H1 (cell line): ENCODE data around the gene RAB3A. TPM values are rescaled to one million over a fixed set of nuclear protein-coding genes. Genes with fewer than 3 reads are reported as not detected.

Source experiments
- ASH2L ChIP-seq: fragments of 200-600, 300-600 bp; sonication (generic); IDR thresholded peaks from one replicate; pipeline ENCODE4 v1.7.1; 2017; ENCODE audit warnings: low read length
- ATF2 ChIP-seq: IDR thresholded peaks from 2 replicates; pipeline ENCODE4 v1.6.1; 2012; ENCODE audit warnings: low read length, inconsistent platforms
- BACH1 ChIP-seq: IDR thresholded peaks from 2 replicates; pipeline ENCODE4 v1.6.1; 2012; ENCODE audit warnings: low read length, improper control_type of control experiment
- CBX5 ChIP-seq: fragments of 300-800, 300-1000 bp; sonication (generic); IDR thresholded peaks from 2 replicates; pipeline ENCODE4 v1.7.1; 2016; ENCODE audit warnings: antibody characterized with exemption, low read length, low read depth
- CEBPB ChIP-seq: IDR thresholded peaks from 2 replicates; pipeline ENCODE4 v1.6.1; 2012; ENCODE audit warnings: low read depth, low read length
- CREB1 ChIP-seq: IDR thresholded peaks from 2 replicates; pipeline ENCODE4 v1.6.1; 2012; ENCODE audit warnings: inconsistent platforms
- EGR1 ChIP-seq: IDR thresholded peaks from 2 replicates; pipeline ENCODE4 v1.6.1; 2011; ENCODE audit warnings: low read depth, low read length, borderline replicate concordance
- EP300 ChIP-seq, 2 experiments: IDR thresholded peaks; 1 replicate in 1 of 2; 2 replicates in 1 of 2; pipeline ENCODE4 v1.6.1; 2011 to 2012; ENCODE audit warnings: low read depth in 2 of 2, low read length in 2 of 2, mild to moderate bottlenecking in 2 of 2, borderline replicate concordance in 1 of 2, inconsistent platforms in 1 of 2, moderate library complexity in 1 of 2
- EZH2 ChIP-seq: fragments of 200-600 bp; sonication (generic); IDR thresholded peaks from 2 replicates; pipeline ENCODE4 v1.7.1; 2012; ENCODE audit warnings: low read depth, mild to moderate bottlenecking, moderate library complexity, low read length, inconsistent platforms; ENCODE audit not compliant: severe bottlenecking
- FOSL1 ChIP-seq: IDR thresholded peaks from 2 replicates; pipeline ENCODE4 v1.6.1; 2011; ENCODE audit warnings: mild to moderate bottlenecking, low read depth, low read length, moderate library complexity; ENCODE audit not compliant: insufficient read depth
- GABPA ChIP-seq: IDR thresholded peaks from 2 replicates; pipeline ENCODE4 v1.6.1; 2011; ENCODE audit warnings: mild to moderate bottlenecking, low read length, moderate library complexity, borderline replicate concordance; ENCODE audit not compliant: insufficient read depth
- HDAC6 ChIP-seq: IDR thresholded peaks from one replicate; pipeline ENCODE4 v1.7.1; 2012; ENCODE audit warnings: low read depth, mild to moderate bottlenecking, inconsistent platforms, low read length, moderate library complexity
- JUN ChIP-seq: IDR thresholded peaks from 2 replicates; pipeline ENCODE4 v1.6.1; 2011; ENCODE audit warnings: low read depth, mild to moderate bottlenecking, improper control_type of control experiment, low read length
- MAFK ChIP-seq: IDR thresholded peaks from 2 replicates; pipeline ENCODE4 v1.6.1; 2012; ENCODE audit warnings: low read depth, mild to moderate bottlenecking, improper control_type of control experiment, low read length
- NANOG ChIP-seq: IDR thresholded peaks from 2 replicates; pipeline ENCODE4 v1.6.1; 2011; ENCODE audit warnings: low read length, low read depth, mild to moderate bottlenecking, inconsistent platforms; ENCODE audit not compliant: insufficient read depth, poor library complexity, severe bottlenecking
- POLR2A ChIP-seq, 2 experiments: IDR thresholded peaks; 1 replicate in 1 of 2; 2 replicates in 1 of 2; pipeline ENCODE4 v1.6.1; 2011; ENCODE audit warnings: low read depth in 2 of 2, low read length in 2 of 2, mild to moderate bottlenecking in 2 of 2; ENCODE audit errors: control extremely low read depth in 1 of 2
- RBBP5 ChIP-seq: IDR thresholded peaks from 2 replicates; pipeline ENCODE4 v1.7.1; 2012; ENCODE audit warnings: low read depth, mild to moderate bottlenecking, inconsistent platforms, low read length, moderate library complexity, borderline replicate concordance
- RFX5 ChIP-seq: IDR thresholded peaks from 2 replicates; pipeline ENCODE4 v1.6.1; 2011; ENCODE audit warnings: low read depth, low read length, improper control_type of control experiment, borderline replicate concordance
- RXRA ChIP-seq: IDR thresholded peaks from 2 replicates; pipeline ENCODE4 v1.6.1; 2011; ENCODE audit warnings: low read depth, mild to moderate bottlenecking, low read length, moderate library complexity; ENCODE audit not compliant: insufficient read depth
- SUZ12 ChIP-seq: fragments of 200-600 bp; sonication (generic); IDR thresholded peaks from 2 replicates; pipeline ENCODE4 v1.6.1; 2012; ENCODE audit warnings: mild to moderate bottlenecking, inconsistent platforms, low read length, moderate library complexity, mixed read lengths
- TAF7 ChIP-seq: optimal IDR thresholded peaks from 2 replicates; pipeline ENCODE3; 2011; ENCODE audit warnings: low read depth, mild to moderate bottlenecking, inconsistent platforms, low read length, moderate library complexity, borderline replicate concordance
- USF2 ChIP-seq: IDR thresholded peaks from 2 replicates; pipeline ENCODE4 v1.6.1; 2011; ENCODE audit warnings: low read length, improper control_type of control experiment
- polyA plus RNA-seq, 7 experiments: library from polyadenylated mRNA; depleted of rRNA in 3 of 7; stranded (reverse) in 5 of 7; unstranded in 2 of 7; fragments of >200 nt in 5 of 7; fragments of 200-250 nt in 2 of 7; gene quantifications; 1 replicate in 5 of 7; 2 replicates in 1 of 7; 4 replicates in 1 of 7; pipeline versions ENCODE4 v1.2.1 to v1.2.3, GENCODE V29; 2011 to 2013; ENCODE audit warnings: missing spikeins in 2 of 7, mixed read lengths in 2 of 7
- total RNA-seq: library from RNA; stranded (reverse); fragmentation: NEBNext Ultra II Directional; extraction: Animal tissue kit (Norgen Biotek cat#: 25700); gene quantifications from 2 replicates; pipeline ENCODE4 v1.2.1, GENCODE V29; 2021

RAB3A gene
- total and polyA plus RNA-seq, 2 of the 8 experiments (the other 6 are each of a cell fraction or from before 2014, with no cell fraction given): 13.6 to 14.2 TPM

- TF ChIP-seq ASH2L (no peak), POLR2A (IDR thresholded peaks at IDR 0.05; ENCODE audit: control extremely low read depth in 1 of 2, low read depth in 2 of 2, low read length in 2 of 2) (no peak; a peak in 1 of 3 replicates), RXRA (no peak), GABPA (peak; percentile 39; the same call in 1 of the 2 replicates), RBBP5 (no peak), ATF2 (no peak), BACH1 (peak; percentile 39; the same call in 1 of the 2 replicates), MAFK (no peak), JUN (no peak), CBX5 (no peak), CREB1 (no peak), EGR1 (no peak), CEBPB (no peak), EP300 (IDR thresholded peaks at IDR 0.05; ENCODE audit: borderline replicate concordance in 1 of 2, low read depth in 2 of 2, low read length in 2 of 2) (no peak), EZH2 (no peak), HDAC6 (no peak), SUZ12 (peak; percentile 53; the same call in 1 of the 2 replicates), RFX5 (no peak), FOSL1 (no peak), NANOG (no peak), TAF7 (no peak), USF2 (peak; percentile 62; the same call in 1 of the 2 replicates)
Observed at GRCh38 chr19:18173572-18174288, 30.1 kb downstream of the RAB3A start, which contains the start of gene IFI30 (continued).
